CD14-positive monocyte (primary cell): Measurements from ENCODE around the gene CHAT. TPM values are rescaled to one million over a fixed set of nuclear protein-coding genes. Genes with fewer than 3 reads are reported as not detected.
A peak's percentile ranks its signal among the peaks of the same experiment; 100 is the strongest.

Source experiments
- DNase-seq, 3 donors: peaks; one replicate each; pipeline ENCODE4 v3.0.0-alpha.2; 2011 to 2022
- H2AFZ ChIP-seq: 2 replicates; pipeline ENCODE4 v1.6.0; 2012; ENCODE audit warnings: mild to moderate bottlenecking, low read depth, low read length, inconsistent platforms; ENCODE audit not compliant: insufficient read depth, poor library complexity, severe bottlenecking
- H3K27ac ChIP-seq, 2 donors: 1 replicate in 1 of 2; 2 replicates in 1 of 2; pipeline ENCODE4 v1.5.1; 2012 to 2013; ENCODE audit warnings: low read length in 2 of 2, control low read depth in 1 of 2, inconsistent platforms in 1 of 2, low read depth in 1 of 2, mild to moderate bottlenecking in 1 of 2
- H3K27me3 ChIP-seq, 2 donors: one replicate each; pipeline versions ENCODE4 v1.6.0 to v1.6.1; 2011 to 2013; ENCODE audit warnings: low read length in 2 of 2; ENCODE audit not compliant: control insufficient read depth in 2 of 2, insufficient read depth in 2 of 2
- H3K36me3 ChIP-seq, 2 donors: replicated peaks in 1 of 2; 1 replicate in 1 of 2; 2 replicates in 1 of 2; pipeline versions ENCODE4 v1.5.1 to v1.6.1; 2012 to 2013; ENCODE audit warnings: low read length in 2 of 2, control low read depth in 1 of 2, inconsistent platforms in 1 of 2, mild to moderate bottlenecking in 1 of 2; ENCODE audit not compliant: insufficient read depth in 2 of 2, control insufficient read depth in 1 of 2
- H3K4me1 ChIP-seq, 2 donors: 1 replicate in 1 of 2; 2 replicates in 1 of 2; pipeline versions ENCODE4 v1.5.1 to v1.6.1; 2012 to 2013; ENCODE audit warnings: low read length in 2 of 2, control low read depth in 1 of 2, inconsistent platforms in 1 of 2, mild to moderate bottlenecking in 1 of 2, moderate library complexity in 1 of 2; ENCODE audit not compliant: insufficient read depth in 2 of 2, control insufficient read depth in 1 of 2
- H3K4me2 ChIP-seq: replicated peaks from 2 replicates; pipeline ENCODE3; 2012; ENCODE audit warnings: low read length, moderate library complexity, mild to moderate bottlenecking; ENCODE audit not compliant: poor library complexity, severe bottlenecking; ENCODE audit errors: extremely low read depth
- H3K4me3 ChIP-seq, 3 experiments: fragments of 200-600 bp in 1 of 3; sonication (generic) in 1 of 3; replicated peaks in 1 of 3; 1 replicate in 2 of 3; 2 replicates in 1 of 3; pipeline ENCODE4 v1.5.1; 2011 to 2013; ENCODE audit warnings: low read length in 3 of 3, mild to moderate bottlenecking in 3 of 3, control low read depth in 2 of 3, low read depth in 2 of 3, inconsistent platforms in 1 of 3, moderate library complexity in 1 of 3
- H3K79me2 ChIP-seq: 2 replicates; pipeline ENCODE4 v1.6.0; 2012; ENCODE audit warnings: mild to moderate bottlenecking, control low read depth, inconsistent platforms, low read length, moderate library complexity; ENCODE audit not compliant: insufficient read depth
- H3K9ac ChIP-seq: 2 replicates; pipeline ENCODE4 v1.6.0; 2017; ENCODE audit warnings: low read length, mild to moderate bottlenecking; ENCODE audit not compliant: insufficient read depth, poor library complexity, severe bottlenecking
- H3K9me3 ChIP-seq, 2 donors: replicated peaks in 1 of 2; 1 replicate in 1 of 2; 2 replicates in 1 of 2; pipeline versions ENCODE4 v1.5.1 to v1.6.1; 2012 to 2013; ENCODE audit warnings: low read length in 2 of 2, control low read depth in 1 of 2; ENCODE audit not compliant: control insufficient read depth in 1 of 2, insufficient read depth in 1 of 2
- H4K20me1 ChIP-seq: 2 replicates; pipeline ENCODE4 v1.6.0; 2012; ENCODE audit warnings: mild to moderate bottlenecking, low read length, control low read depth, moderate library complexity; ENCODE audit not compliant: insufficient read depth
- H3K27ac Mint-ChIP-seq, 7 donors: one replicate each; pipeline ENCODE4 v1.8.0; 2020; ENCODE audit warnings: mild to moderate bottlenecking in 7 of 7, mixed read lengths in 7 of 7, moderate library complexity in 6 of 7, inconsistent platforms in 2 of 7
- H3K27me3 Mint-ChIP-seq, 3 donors: one replicate each; pipeline ENCODE4 v1.8.0; 2021 to 2022; ENCODE audit warnings: low read depth in 3 of 3, mild to moderate bottlenecking in 3 of 3, mixed read lengths in 3 of 3, moderate library complexity in 3 of 3, inconsistent platforms in 1 of 3
- H3K36me3 Mint-ChIP-seq, 2 donors: one replicate each; pipeline ENCODE4 v1.8.0; 2020; ENCODE audit warnings: mixed read lengths in 2 of 2, inconsistent platforms in 1 of 2, mild to moderate bottlenecking in 1 of 2
- H3K4me1 Mint-ChIP-seq: one replicate; pipeline ENCODE4 v1.8.0; 2020; ENCODE audit warnings: mild to moderate bottlenecking, mixed read lengths
- H3K4me3 Mint-ChIP-seq, 2 donors: one replicate each; pipeline ENCODE4 v1.8.0; 2020; ENCODE audit warnings: mild to moderate bottlenecking in 2 of 2, mixed read lengths in 2 of 2, moderate library complexity in 1 of 2
- H3K9me3 Mint-ChIP-seq, 7 donors: one replicate each; pipeline ENCODE4 v1.8.0; 2020 to 2022; ENCODE audit warnings: mixed read lengths in 7 of 7, mild to moderate bottlenecking in 6 of 7, moderate library complexity in 6 of 7, inconsistent platforms in 2 of 7
- CTCF ChIP-seq: fragments of 200-600 bp; IDR thresholded peaks from one replicate; pipeline ENCODE4 v1.8.0; 2022; ENCODE audit warnings: antibody characterized with exemption, mild to moderate bottlenecking
- WGBS: methylation state at CpG from one replicate; pipeline ENCODE4 v1.1.5; 2013; ENCODE audit warnings: missing lambda C conversion rate; ENCODE audit not compliant: insufficient coverage; 5-methylcytosine and 5-hydroxymethylcytosine counted together
- intact Hi-C, 2 donors: fragments of 100-400 bp; cut with micrococcal nuclease; formaldehyde crosslinking; loops; one replicate each; pipeline versions ENCODE4 v1.15.0 to v1.15.1; 2023
- polyA plus RNA-seq, 3 donors: library from polyadenylated mRNA; depleted of rRNA in 1 of 3; unstranded in 2 of 3; stranded (reverse) in 1 of 3; fragments of 300-500 nt in 2 of 3; fragments of >200 nt in 1 of 3; fragmentation: Illumina TruSeq in 2 of 3; gene quantifications; 1 replicate in 2 of 3; 2 replicates in 1 of 3; pipeline ENCODE4 v1.2.3, GENCODE V29; 2012 to 2021

The CHAT gene
- polyA plus RNA-seq, 3 donors: not detected

- Histone ChIP-seq H2AFZ (no peak overlapping the region), H3K27ac (no peak overlapping the region), H3K4me3 (no peak overlapping the region), H3K9me3 (no peaks in the 10 kb centered on the region), H3K79me2 (no peaks in the 10 kb centered on the region), H4K20me1 (no peaks in the 10 kb centered on the region), H3K4me1 (no peaks in the 10 kb centered on the region), H3K4me2 (no peak overlapping the region), H3K27me3 (peaks cover 0 to 2% of the 10 kb centered on the region in 2 donors), H3K9ac (no peak overlapping the region), H3K36me3 (no peaks in the 10 kb centered on the region)
- Mint-ChIP-seq H3K4me1 (no peaks in the 10 kb centered on the region), H3K27ac (no peak overlapping the region), H3K9me3 (peaks cover 2 to 20% (median 11%) of the 10 kb centered on the region in 7 donors), H3K36me3 (no peaks in the 10 kb centered on the region), H3K27me3 (peaks cover 7 to 13% (median 9%) of the 10 kb centered on the region in 3 donors), H3K4me3 (no peak overlapping the region)
- intact Hi-C loops: no loop called here
- no peak for DNase-seq
- 100% methylated on average over 1 of the region's 4 CpGs for WGBS
- TF ChIP-seq CTCF: no peak
Observed at GRCh38 chr10:49587981-49588380, 25.9 kb upstream of the CHAT start.

- DNase-seq: peak; percentile 41 to 60 (median 53)
Observed at GRCh38 chr10:49592726-49593563, 20.9 kb upstream of the CHAT start.

More at GRCh38 chr10:49592726-49593563, 20.9 kb upstream of the CHAT start:
- peak; percentile 92 for TF ChIP-seq CTCF
- Mint-ChIP-seq H3K27ac (no peak overlapping the region), H3K27me3 (peaks cover 13 to 17% (median 16%) of the 10 kb centered on the region in 3 donors), H3K9me3 (peaks cover 2 to 20% (median 11%) of the 10 kb centered on the region in 7 donors), H3K4me3 (no peak overlapping the region), H3K4me1 (peaks cover 2% of the 10 kb centered on the region), H3K36me3 (no peaks in the 10 kb centered on the region)
- no peaks in the 10 kb centered on the region for H3K79me2 ChIP-seq
- no peak overlapping the region for H3K4me3 ChIP-seq
- no peak overlapping the region for H3K27ac ChIP-seq
- 40% methylated on average over 5 of the region's 9 CpGs for WGBS
- no peak overlapping the region for H3K9ac ChIP-seq
- no peak overlapping the region for H3K4me2 ChIP-seq
- no peaks in the 10 kb centered on the region for H3K27me3 ChIP-seq
- no peaks in the 10 kb centered on the region for H4K20me1 ChIP-seq
- intact Hi-C loops: loop anchor here in 1 of 2 donors (5.0 kb wide), 1 partner anchor 629 kb away; no protein-coding TSS in a partner anchor
- H3K9me3 ChIP-seq: no peaks in the 10 kb centered on the region
- H2AFZ ChIP-seq: no peak overlapping the region
- H3K36me3 ChIP-seq: no peaks in the 10 kb centered on the region
- H3K4me1 ChIP-seq: no peaks in the 10 kb centered on the region
